H1 (cell line): ENCODE measurements around the gene CAMKK1. TPM values are rescaled to one million over a fixed set of nuclear protein-coding genes. Genes with fewer than 3 reads are reported as not detected.

Source experiments
- CTCF ChIA-PET: fragments of 300-600 bp; sonication (Branson Sonifier 250); formaldehyde crosslinking; loops from one replicate; lab custom pipeline; 2021; ENCODE audit not compliant: partially characterized antibody; lab: Charles Lee
- POLR2A ChIA-PET: fragments of 300-600 bp; sonication (Branson Sonifier 250); formaldehyde crosslinking; loops from one replicate; lab custom pipeline; 2021; ENCODE audit warnings: inconsistent platforms; ENCODE audit not compliant: partially characterized antibody; lab: Charles Lee
- DNase-seq, 2 experiments: peaks; one replicate each; pipeline versions ENCODE4 v3.0.0 to v3.0.0-alpha.2; 2010 to 2022; ENCODE audit warnings: low spot score in 2 of 2, low read depth in 1 of 2, mixed read lengths in 1 of 2
- FAIRE-seq: peaks from 2 replicates; lab custom pipeline; 2011; peaks lifted over from hg19 to GRCh38; lab: Jason Lieb, UNC
- H2AFZ ChIP-seq: 2 replicates; pipeline ENCODE4 v1.8.1; 2012; ENCODE audit warnings: low read length, inconsistent platforms
- H2AK5ac ChIP-seq: 2 replicates; pipeline ENCODE4 v1.6.1; 2013; ENCODE audit warnings: low read depth, low read length
- H2BK120ac ChIP-seq: replicated peaks from 2 replicates; pipeline ENCODE3; 2013; ENCODE audit warnings: low read depth, low read length, inconsistent platforms
- H2BK12ac ChIP-seq: 2 replicates; pipeline ENCODE4 v1.6.1; 2013; ENCODE audit warnings: low read depth, low read length
- H2BK15ac ChIP-seq: 2 replicates; pipeline ENCODE4 v1.6.1; 2013; ENCODE audit warnings: low read length
- H2BK20ac ChIP-seq: 2 replicates; pipeline ENCODE4 v1.6.1; 2013; ENCODE audit warnings: low read length
- H2BK5ac ChIP-seq: 2 replicates; pipeline ENCODE4 v1.6.1; 2013; ENCODE audit warnings: low read depth, low read length
- H3K14ac ChIP-seq: 2 replicates; pipeline ENCODE4 v1.6.1; 2013; ENCODE audit warnings: inconsistent platforms; ENCODE audit not compliant: insufficient read length
- H3K18ac ChIP-seq: 2 replicates; pipeline ENCODE4 v1.6.1; 2013; ENCODE audit warnings: low read length; ENCODE audit errors: extremely low read depth
- H3K23ac ChIP-seq: 2 replicates; pipeline ENCODE4 v1.6.1; 2013; ENCODE audit warnings: inconsistent platforms; ENCODE audit not compliant: insufficient read length
- H3K23me2 ChIP-seq: 2 replicates; pipeline ENCODE4 v1.6.1; 2013; ENCODE audit warnings: low read depth, low read length
- H3K27ac ChIP-seq: 2 replicates; pipeline ENCODE4 v1.6.1; 2011; ENCODE audit warnings: low read depth, low read length, inconsistent platforms
- H3K27me3 ChIP-seq, 4 experiments: replicated peaks in 1 of 4; 1 replicate in 1 of 4; 2 replicates in 3 of 4; pipeline versions ENCODE4 v1.6.1 to v1.8.1; 2011 to 2013; ENCODE audit warnings: low read length in 3 of 4, mild to moderate bottlenecking in 3 of 4, inconsistent platforms in 2 of 4, mixed read lengths in 2 of 4, moderate library complexity in 1 of 4; ENCODE audit not compliant: control insufficient read depth in 3 of 4, insufficient read depth in 3 of 4; ENCODE audit errors: extremely low read depth in 1 of 4
- H3K36me3 ChIP-seq, 4 experiments: 2 replicates each; pipeline versions ENCODE4 v1.6.1 to v1.8.1; 2011 to 2013; ENCODE audit warnings: mild to moderate bottlenecking in 4 of 4, low read length in 3 of 4, moderate library complexity in 2 of 4, control low read depth in 1 of 4, inconsistent platforms in 1 of 4; ENCODE audit not compliant: insufficient read depth in 4 of 4, control insufficient read depth in 2 of 4
- H3K4ac ChIP-seq: replicated peaks from 2 replicates; pipeline ENCODE3; 2013; ENCODE audit warnings: low read length, low read depth, mixed read lengths, inconsistent platforms; ENCODE audit not compliant: insufficient read length
- H3K4me1 ChIP-seq, 4 experiments: replicated peaks in 1 of 4; 1 replicate in 1 of 4; 2 replicates in 3 of 4; pipeline versions ENCODE4 v1.6.1 to v1.8.1; 2011 to 2013; ENCODE audit warnings: low read length in 3 of 4, inconsistent platforms in 2 of 4, mixed read lengths in 1 of 4; ENCODE audit not compliant: insufficient read depth in 4 of 4, control insufficient read depth in 3 of 4
- H3K4me2 ChIP-seq, 2 experiments: 2 replicates each; pipeline versions ENCODE4 v1.6.1 to v1.8.1; 2011 to 2013; ENCODE audit warnings: low read depth in 2 of 2, low read length in 2 of 2, control low read depth in 1 of 2, inconsistent platforms in 1 of 2, mild to moderate bottlenecking in 1 of 2; ENCODE audit not compliant: insufficient read depth in 1 of 2
- H3K4me3 ChIP-seq, 4 experiments: fragments of 200-600, 300-600 bp in 1 of 4; sonication (generic), shearing (Covaris generic), sonication (Bioruptor Twin) in 1 of 4; 2 replicates each; pipeline versions ENCODE4 v1.5.1 to v1.8.1; 2011 to 2016; ENCODE audit warnings: low read length in 4 of 4, low read depth in 3 of 4, control low read depth in 2 of 4, inconsistent platforms in 2 of 4, mild to moderate bottlenecking in 2 of 4, mixed read lengths in 1 of 4, moderate library complexity in 1 of 4; ENCODE audit not compliant: insufficient read depth in 2 of 4; ENCODE audit errors: extremely low read depth in 1 of 4
- H3K56ac ChIP-seq: replicated peaks from 2 replicates; pipeline ENCODE3; 2013; ENCODE audit warnings: low read depth, mild to moderate bottlenecking, mixed read lengths, low read length, inconsistent platforms; ENCODE audit not compliant: insufficient read length
- H3K79me1 ChIP-seq: 2 replicates; pipeline ENCODE4 v1.6.1; 2013; ENCODE audit warnings: low read depth, low read length, control low read depth
- H3K79me2 ChIP-seq, 2 experiments: 2 replicates each; pipeline versions ENCODE4 v1.6.1 to v1.8.1; 2012 to 2013; ENCODE audit warnings: low read length in 2 of 2, mild to moderate bottlenecking in 2 of 2, inconsistent platforms in 1 of 2; ENCODE audit not compliant: insufficient read depth in 2 of 2, control insufficient read depth in 1 of 2
- H3K9ac ChIP-seq, 4 experiments: replicated peaks in 1 of 4; 1 replicate in 1 of 4; 2 replicates in 3 of 4; pipeline versions ENCODE4 v1.6.1 to v1.8.1; 2011 to 2013; ENCODE audit warnings: low read depth in 3 of 4, low read length in 3 of 4, control low read depth in 2 of 4, mild to moderate bottlenecking in 2 of 4, moderate library complexity in 2 of 4, inconsistent platforms in 1 of 4; ENCODE audit errors: extremely low read depth in 1 of 4
- H3K9me3 ChIP-seq, 2 experiments: 2 replicates each; pipeline versions ENCODE4 v1.6.1 to v1.8.1; 2012 to 2013; ENCODE audit warnings: mild to moderate bottlenecking in 2 of 2, moderate library complexity in 2 of 2, control low read depth in 1 of 2, inconsistent platforms in 1 of 2, low read depth in 1 of 2, low read length in 1 of 2, mixed read lengths in 1 of 2; ENCODE audit not compliant: insufficient read depth in 2 of 2
- H4K20me1 ChIP-seq, 2 experiments: replicated peaks in 1 of 2; 2 replicates each; pipeline versions ENCODE3 to v1.8.1; 2011 to 2013; ENCODE audit warnings: inconsistent platforms in 2 of 2, low read length in 2 of 2, mild to moderate bottlenecking in 1 of 2; ENCODE audit not compliant: insufficient read depth in 2 of 2, control insufficient read depth in 1 of 2
- H4K5ac ChIP-seq: 2 replicates; pipeline ENCODE4 v1.6.1; 2013; ENCODE audit warnings: low read length, low read depth, mixed read lengths, inconsistent platforms; ENCODE audit not compliant: insufficient read length
- H4K8ac ChIP-seq: 2 replicates; pipeline ENCODE4 v1.8.0; 2013; ENCODE audit warnings: mild to moderate bottlenecking, moderate library complexity, low read length, inconsistent platforms; ENCODE audit not compliant: insufficient read depth; ENCODE audit errors: extremely low read depth
- H4K91ac ChIP-seq: replicated peaks from 2 replicates; pipeline ENCODE3; 2013; ENCODE audit warnings: low read length, mixed read lengths, inconsistent platforms; ENCODE audit not compliant: insufficient read length
- FOSL1 ChIP-seq: IDR thresholded peaks from 2 replicates; pipeline ENCODE4 v1.6.1; 2011; ENCODE audit warnings: mild to moderate bottlenecking, low read depth, low read length, moderate library complexity; ENCODE audit not compliant: insufficient read depth
- WGBS, 2 experiments: shearing (Covaris generic) in 1 of 2; methylation state at CpG; one replicate each; pipeline versions ENCODE4 v1.1.6 to v1.1.7; 2013 to 2015; ENCODE audit warnings: low lambda C conversion rate in 2 of 2, mixed read lengths in 2 of 2, inconsistent platforms in 1 of 2, low coverage in 1 of 2, missing lambda C conversion rate in 1 of 2; ENCODE audit not compliant: insufficient replicate concordance in 2 of 2, insufficient coverage in 1 of 2, insufficient read length in 1 of 2; ENCODE audit errors: extremely low coverage in 1 of 2, missing lambda C conversion rate in 1 of 2; 5-methylcytosine and 5-hydroxymethylcytosine counted together
- polyA plus RNA-seq, 7 experiments: library from polyadenylated mRNA; depleted of rRNA in 3 of 7; stranded (reverse) in 5 of 7; unstranded in 2 of 7; fragments of >200 nt in 5 of 7; fragments of 200-250 nt in 2 of 7; gene quantifications; 1 replicate in 5 of 7; 2 replicates in 1 of 7; 4 replicates in 1 of 7; pipeline versions ENCODE4 v1.2.1 to v1.2.3, GENCODE V29; 2011 to 2013; ENCODE audit warnings: missing spikeins in 2 of 7, mixed read lengths in 2 of 7
- total RNA-seq: library from RNA; stranded (reverse); fragmentation: NEBNext Ultra II Directional; extraction: Animal tissue kit (Norgen Biotek cat#: 25700); gene quantifications from 2 replicates; pipeline ENCODE4 v1.2.1, GENCODE V29; 2021

CAMKK1 gene
- total and polyA plus RNA-seq, 2 of the 8 experiments (the other 6 are each of a cell fraction or from before 2014, with no cell fraction given): 7.1 to 7.6 TPM

DNA sequence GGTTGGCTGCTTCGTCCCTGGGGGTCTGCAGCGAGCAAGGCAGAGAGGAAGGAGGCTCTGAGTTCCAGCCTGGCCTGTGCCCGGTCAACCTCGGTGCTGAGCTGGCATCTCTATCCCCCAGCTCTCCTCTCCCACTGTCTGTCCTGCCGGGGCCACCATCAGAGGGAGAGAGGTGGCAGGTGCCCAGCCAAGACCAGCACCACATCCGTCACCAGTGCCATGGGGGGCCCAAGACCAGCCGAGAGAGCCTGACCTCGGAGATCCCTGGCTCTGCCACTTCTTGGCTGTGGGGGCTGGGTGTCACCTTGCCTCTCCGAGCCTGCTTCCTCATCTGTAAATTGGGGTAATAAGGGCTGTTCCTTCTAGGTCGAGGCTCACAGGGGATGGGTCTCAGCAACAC, 24.0 kb upstream of the CAMKK1 start:
- Histone ChIP-seq H3K56ac (no peak overlapping the region), H3K4me1 (peaks cover 0 to 4% (median 0%) of the 10 kb centered on the region in 4 experiments; a peak in 3 of 7 replicates), H3K23me2 (no peaks in the 10 kb centered on the region), H2BK20ac (no peak overlapping the region), H2AK5ac (no peak overlapping the region), H4K20me1 (no peaks in the 10 kb centered on the region), H3K79me2 (no peaks in the 10 kb centered on the region), H3K27me3 (no peaks in the 10 kb centered on the region), H4K91ac (no peak overlapping the region), H2AFZ (no peak overlapping the region), H3K4ac (peak overlapping the region; percentile 51), H2BK12ac (peak overlapping the region; percentile 9; the same call in 1 of the 2 replicates), H2BK5ac (peak overlapping the region; percentile 49; the same call in 1 of the 2 replicates), H3K27ac (no peak overlapping the region)
- CTCF ChIA-PET: interaction anchor here (1.1 to 7.4 kb wide), 9 partner anchors 11 to 155 kb away, joined by 3 to 96 read pairs (median 4); partner anchors contain the start of gene NCBP3
- 95% methylated on average over 10 of the region's 10 CpGs; no CpG with 5 or more reads in 1 of the 2 experiments for WGBS, 2 experiments
- no peak for FAIRE-seq
- no peak for TF ChIP-seq FOSL1
- TF ChIP-seq, all 59 proteins: peak for 0
- no peak overlapping the region for H3K4me2 ChIP-seq
- peak overlapping the region; percentile 82 for H4K8ac ChIP-seq
- no peak overlapping the region for H2BK15ac ChIP-seq
- H3K9me3 ChIP-seq: no peaks in the 10 kb centered on the region
- no peak overlapping the region for H2BK120ac ChIP-seq
- H3K14ac ChIP-seq: no peak overlapping the region
- no peak overlapping the region for H4K5ac ChIP-seq
- POLR2A ChIA-PET: interaction anchor here (0.9 to 1.4 kb wide), 5 partner anchors 9 to 89 kb away, joined by 3 to 6 read pairs (median 3); no protein-coding TSS in a partner anchor
- H3K23ac ChIP-seq: no peak overlapping the region
- no peak overlapping the region for H3K9ac ChIP-seq
- H3K18ac ChIP-seq: no peak overlapping the region
- no peaks in the 10 kb centered on the region for H3K36me3 ChIP-seq
- no peaks in the 10 kb centered on the region for H3K79me1 ChIP-seq
- no peak overlapping the region for H3K4me3 ChIP-seq
- no peak for DNase-seq
